GM18502 (cell line): Measurements from ENCODE around the gene GPR180.
"Not testable (repeated sequence)": the region's sequence is repeated elsewhere in the genome, so short reads cannot be mapped to it uniquely, and the experiment has no call there.

Experiments
- ATAC-seq: cut with Tn5 transposase; IDR thresholded peaks from one replicate; pipeline ENCODE4 v1.9.1; 2021; ENCODE audit warnings: mild to moderate bottlenecking; ENCODE audit not compliant: unreplicated experiment, poor library complexity

GPR180 gene

DNA sequence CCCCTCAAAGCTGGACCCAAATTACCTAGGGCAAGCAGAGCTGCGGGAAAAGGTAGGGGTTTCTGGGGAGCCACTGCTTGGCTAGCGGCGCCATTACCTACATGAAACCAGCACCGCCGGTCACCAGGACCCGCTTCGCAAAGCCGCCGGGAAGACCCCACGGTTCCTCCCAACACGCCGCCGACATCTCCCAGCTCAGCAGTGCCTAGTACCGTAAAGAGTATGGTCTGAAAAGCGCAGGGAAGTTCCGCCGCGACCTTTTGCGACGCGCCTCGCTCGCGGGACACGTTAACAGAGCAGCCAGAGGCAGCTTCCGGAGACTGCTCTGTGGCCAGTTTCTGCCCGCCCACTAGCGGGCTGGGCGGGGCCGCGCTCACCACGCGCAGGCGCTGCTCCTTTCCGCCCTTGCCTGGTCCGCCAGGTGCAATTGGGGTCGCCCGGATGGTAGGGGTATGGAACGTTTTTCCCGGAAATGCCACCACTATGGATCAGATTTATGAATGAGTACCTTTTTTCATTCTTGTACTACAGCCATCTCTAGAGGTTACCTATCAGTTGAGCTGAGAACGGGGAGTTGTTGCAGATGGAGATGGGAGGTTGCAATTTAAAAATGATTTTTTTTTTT, 5.6 kb upstream of the GPR180 start, which contains the start of gene TGDS:
Gene TGDS, minus strand, starts transcription at position 203 of the 625 bp plus-strand sequence. Its CDS starts 16 bp downstream, at position 187.
- ATAC-seq, result peak; percentile 97

DNA sequence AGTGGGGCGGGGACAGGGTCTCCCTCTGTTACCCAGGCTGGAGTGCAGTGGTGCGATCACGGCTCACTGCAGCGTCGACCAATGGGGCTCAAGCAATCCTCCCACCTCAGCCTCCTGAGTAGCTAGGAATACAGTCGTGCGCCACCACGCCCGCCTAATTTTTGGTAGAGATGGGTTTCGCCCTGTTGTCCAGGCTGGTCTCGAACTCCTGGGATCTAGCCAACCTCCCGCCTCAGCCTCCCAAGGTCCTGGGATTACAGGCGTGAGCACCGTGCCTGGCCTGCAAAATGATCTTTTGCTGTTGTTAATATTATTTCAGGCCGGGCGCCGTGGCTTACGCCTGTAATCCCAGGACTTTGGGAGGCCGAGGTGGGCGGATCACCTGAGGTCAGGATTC, 5.1 kb upstream of the GPR180 start:
- ATAC-seq, result no peak

DNA sequence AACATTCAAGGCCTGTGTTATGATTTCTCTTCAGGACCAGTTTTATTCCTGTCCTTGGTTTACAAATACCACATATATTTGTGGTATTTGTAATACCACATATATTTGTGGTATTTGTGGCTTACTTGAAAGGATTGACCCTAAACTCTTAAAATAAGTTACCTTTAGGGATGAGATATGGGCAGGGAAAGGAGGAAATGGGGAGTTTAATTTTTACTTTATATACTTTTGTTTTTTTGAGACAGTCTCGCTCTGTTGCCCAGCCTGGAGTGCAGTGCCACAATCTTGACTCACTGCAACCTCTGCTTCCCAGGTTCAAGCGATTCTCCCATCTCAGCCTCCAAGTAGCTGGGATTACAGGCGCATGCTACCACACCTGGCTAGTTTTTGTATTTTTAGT, 3.4 kb upstream of the GPR180 start:
- ATAC-seq, result no peak

DNA sequence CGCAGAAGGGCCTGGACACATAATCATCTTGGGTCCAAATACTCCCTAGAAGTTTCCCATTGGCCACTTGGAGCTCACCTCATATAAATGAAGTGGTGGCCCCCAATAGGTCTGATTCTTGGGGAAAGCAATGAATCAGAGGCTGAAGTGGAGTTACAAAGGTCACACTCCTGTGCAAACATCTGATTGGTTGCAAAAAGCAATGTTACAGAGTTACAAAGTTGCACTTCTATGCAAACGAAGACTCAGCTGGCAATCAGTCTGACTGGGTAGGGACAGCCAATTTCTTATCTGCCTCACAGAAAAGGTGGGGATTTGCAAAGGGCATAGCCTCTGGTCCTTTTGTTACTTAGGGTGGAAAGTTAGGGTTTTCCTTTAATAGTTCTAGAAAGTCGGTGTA, 1.8 kb upstream of the GPR180 start:
- no peak for ATAC-seq

DNA sequence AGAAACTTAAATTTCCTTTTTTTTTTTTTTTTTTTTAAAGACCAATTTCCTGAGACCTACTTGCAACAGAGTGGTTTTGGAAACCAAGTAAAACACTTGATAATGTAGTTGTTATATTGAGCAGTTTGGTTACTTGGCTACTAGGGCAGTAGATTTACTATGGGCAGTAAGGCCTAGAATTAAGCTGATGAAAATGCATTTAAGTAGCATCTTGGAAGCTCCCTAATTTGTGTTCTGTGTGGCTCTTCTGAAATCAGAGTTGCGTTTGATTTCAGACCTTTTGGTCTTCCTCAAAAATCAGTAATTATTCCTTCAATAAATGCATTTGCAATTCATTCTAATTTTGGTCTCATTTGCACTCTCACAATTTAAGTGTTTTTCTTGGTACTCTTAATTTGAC, 810 bp downstream of the GPR180 start:
- ATAC-seq, result no peak

DNA sequence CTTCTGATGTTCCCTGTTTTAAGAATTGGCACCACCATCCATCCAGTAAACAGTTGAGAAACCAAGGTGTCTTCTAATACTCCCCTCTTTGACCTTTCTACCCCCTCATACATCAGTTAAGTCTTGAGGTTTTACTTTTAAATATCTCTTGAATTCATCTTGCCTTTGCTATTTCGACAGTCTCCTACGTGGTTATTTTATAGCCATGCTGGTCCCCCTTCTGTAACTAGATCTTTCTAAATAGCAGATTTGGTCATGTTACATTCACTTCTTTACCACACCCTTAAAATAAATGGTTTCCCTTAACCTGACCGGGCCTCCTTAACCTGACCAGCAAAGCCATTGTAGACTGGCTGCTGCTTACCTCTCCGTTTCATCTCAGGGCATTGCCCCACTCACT, 5.4 kb downstream of the GPR180 start:
- no peak for ATAC-seq

DNA sequence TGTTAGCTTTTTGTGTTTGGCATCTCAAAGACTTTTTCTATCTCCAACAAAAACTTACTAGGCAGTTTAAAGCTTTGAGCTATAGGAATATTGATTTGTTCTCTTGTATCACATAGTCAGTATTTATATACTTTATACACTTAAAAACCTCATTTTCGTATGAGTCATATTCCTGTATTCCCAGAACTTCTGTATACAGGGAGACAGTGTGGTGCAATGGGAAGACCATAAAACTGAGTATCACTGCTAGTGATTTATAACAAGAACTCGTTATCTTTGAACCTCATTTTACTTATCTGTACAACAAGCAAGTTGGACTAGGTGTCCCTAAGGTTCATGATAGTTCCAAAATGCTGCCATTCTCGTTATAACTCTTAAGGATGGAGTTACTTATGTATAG, 6.3 kb downstream of the GPR180 start:
- no peak for ATAC-seq

DNA sequence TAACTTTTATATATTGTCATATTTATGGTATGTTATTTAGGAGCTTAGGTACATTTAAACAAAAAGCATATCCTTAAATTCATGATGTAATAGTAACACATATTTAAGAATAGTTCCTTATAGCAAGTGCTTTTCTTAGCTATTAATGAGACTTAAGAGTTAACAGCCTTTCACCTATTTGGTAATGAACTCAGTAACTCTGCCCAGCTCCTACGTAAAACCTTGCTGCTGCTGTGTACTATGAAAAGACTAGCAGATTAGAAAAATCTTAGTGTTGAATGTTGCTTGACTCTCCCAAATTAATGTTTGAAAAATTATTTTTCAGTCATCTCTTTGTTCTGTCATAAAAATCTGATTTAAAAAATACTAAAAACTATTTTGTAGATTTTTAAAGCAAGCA, 6.9 kb downstream of the GPR180 start:
- ATAC-seq, result no peak

DNA sequence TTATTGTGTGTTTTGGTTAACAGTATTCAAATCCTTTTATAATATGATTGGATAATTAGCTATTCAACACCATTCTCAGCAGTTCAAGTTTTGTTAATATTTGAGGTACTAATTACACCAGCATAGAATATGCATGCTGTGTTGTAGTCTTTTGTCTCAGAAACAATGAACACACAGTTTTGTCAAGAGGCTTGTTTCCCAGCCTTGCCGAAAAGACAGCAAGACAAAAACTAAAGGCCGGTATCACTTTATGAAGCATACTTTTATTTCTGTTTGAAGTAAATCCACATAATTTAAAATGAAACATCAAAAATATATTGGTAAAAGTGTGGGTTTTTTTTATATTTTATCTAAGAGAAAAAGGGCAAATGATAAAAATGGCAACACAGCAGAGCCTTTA, 7.5 kb downstream of the GPR180 start:
- ATAC-seq, result no peak

DNA sequence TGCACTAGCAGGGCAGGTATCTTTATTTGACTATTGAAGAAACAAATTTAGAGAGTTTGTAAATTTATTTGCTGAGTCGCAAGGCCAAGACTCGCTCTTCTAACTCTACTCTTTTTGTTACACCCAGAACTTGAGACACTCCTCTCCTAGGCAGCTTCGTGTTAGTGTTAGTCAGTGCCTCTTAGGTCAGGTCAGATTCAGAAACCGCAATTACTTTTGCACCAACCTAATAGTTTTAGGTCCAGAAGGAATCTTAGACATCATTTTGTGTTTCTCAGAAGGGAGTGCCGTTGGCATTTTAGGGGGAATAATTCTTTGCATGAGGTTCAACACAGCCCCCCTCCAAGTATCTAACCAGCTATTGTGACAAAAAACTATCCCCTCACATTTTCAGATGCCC, 8.8 kb downstream of the GPR180 start:
- no peak for ATAC-seq

DNA sequence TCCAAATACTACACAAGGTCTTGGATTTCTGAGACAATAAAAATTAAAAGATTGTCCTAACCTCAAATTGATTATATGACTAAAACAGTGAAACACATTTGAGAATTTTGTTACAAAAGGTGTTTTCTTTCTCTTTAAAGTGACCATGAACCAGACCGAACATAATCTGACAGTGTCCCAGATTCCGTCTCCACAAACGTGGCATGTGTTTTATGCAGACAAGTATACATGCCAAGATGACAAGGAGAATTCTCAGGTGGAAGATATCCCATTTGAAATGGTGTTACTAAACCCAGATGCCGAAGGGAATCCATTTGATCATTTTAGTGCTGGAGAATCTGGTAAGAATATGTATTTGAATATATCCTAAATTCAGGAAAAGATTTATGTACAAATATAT, 10.4 kb downstream of the GPR180 start:
- no peak for ATAC-seq

DNA sequence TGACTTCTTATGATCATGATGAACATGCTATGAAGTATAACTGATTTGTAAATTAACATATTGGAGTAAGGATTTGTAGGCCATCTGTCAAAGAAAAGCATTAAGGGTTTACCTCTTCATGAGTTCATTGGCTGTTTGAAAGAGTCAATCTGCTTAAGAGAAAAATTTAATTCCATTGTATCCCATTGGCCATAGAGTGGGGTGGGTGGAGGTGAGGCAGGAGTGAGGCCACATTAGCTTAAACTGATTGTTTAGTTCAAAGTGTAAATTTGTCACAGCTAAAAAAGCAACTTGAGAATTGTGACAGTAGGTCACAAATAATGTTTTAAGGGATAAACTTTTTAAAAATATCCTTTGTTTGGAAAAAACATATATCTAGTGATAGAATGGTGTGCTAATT, 11.4 kb downstream of the GPR180 start:
- no peak for ATAC-seq

DNA sequence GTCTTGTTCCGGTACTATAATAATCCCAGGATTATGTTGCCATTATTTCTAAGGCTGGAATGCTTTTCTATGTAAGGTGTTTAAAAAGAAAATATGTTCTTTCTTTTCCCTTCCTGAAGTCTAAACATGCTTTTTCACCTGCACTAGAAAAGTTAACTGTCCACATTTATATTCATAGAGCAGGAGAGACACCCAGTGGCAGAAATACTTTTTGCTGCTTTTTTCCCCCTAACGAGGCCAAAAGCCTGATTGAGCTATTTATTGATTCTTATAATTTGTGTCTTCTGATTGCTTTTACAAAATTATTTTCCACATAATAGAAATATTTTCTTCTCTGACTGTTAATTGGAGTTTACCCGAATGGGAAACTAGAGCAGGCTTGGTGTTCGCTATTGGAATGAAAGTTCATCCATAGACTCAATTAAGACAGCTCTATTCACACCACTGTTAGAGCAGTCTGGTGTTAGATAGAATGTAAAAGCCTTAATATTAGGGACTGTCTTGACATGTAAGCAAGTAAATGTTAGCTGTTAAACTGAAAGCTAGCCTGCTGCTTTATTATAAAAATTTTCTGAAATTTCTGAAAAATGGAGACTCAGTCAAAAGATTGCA, 15.8 kb downstream of the GPR180 start:
- peak; percentile 50 for ATAC-seq

DNA sequence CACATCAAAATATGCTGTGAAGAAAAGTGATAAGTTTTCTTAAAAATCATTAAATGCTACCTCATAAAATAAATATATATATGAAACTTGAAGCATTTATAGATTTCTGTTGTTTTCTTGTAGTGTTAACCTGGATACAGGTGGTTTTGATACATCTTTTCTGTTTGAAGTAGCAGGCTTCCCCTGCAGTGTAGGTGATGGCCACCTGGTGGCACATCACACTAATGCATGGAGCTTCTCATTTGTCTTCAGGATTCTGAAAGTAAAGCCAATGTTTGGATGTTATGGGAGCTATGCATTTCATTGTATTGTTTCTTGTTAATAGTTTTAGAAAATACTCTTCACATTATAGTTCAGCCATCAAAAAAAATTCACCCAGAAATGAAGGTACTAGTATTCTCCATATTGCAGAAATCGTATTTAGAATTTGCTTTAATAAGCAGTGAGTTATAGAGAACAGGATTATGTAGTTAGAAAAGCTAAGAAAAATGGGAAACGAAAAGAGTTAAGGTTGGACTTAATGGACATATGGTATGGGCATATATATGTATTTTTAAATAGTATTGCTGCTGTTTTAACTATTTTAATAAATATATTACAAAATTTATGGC, 18.7 kb downstream of the GPR180 start:
- ATAC-seq, result peak; percentile 89

DNA sequence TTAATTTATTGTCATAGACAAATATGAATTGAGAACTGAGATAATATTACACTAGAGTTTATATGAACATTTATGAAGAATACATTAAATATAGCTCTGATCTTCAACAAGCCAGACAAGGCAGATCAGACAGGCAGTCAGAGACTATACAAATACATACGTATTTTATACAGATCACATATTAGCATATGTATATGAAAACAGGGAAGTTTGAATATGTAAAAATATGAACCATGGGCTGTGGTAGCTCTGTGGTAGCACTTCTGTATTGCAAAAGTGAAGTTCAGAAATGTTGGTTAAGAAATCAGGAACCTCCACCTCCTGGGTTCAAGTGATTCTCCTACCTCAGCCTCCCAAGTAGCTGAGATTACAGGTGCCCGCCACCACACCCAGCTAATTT, 20.7 kb downstream of the GPR180 start:
- no peak for ATAC-seq

DNA sequence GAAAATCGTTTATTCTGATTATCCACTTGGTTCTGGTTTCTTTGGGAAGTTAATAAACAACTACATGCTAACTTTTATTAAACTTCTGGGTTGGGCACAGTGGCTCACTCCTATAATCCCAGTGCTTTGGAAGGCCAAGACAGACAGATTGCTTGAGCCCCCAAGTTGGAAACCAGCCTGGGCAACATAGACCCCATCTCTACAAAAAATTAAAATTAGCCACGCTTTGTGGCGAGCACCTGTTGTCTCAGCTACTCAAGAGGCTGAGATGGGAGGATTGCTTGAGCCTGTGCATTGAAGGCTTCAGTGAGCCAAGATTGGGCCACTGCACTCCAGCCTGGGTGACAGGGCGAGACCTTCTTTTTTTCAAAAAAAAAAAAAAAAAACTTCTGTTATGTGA, 21.7 kb downstream of the GPR180 start:
- no peak for ATAC-seq

DNA sequence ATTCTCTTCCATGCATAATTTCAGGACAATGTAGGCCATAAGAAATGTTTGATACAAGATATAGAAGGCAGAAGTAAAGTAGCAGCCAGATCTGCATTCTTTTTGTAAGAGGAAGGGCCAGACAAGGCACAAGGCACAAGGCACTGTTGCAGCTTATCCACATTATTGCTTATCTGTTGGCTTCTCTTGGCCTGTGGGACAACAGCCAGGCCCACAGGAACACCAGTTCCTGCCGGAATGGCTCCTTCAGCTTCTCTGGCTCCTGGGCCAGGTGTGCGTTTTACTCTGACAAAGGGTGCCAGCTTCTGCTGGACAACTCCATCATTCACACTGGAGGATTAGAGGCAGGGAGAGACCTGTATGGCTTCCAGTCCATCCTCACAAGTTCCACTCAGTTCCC, 29.2 kb downstream of the GPR180 start:
- no peak for ATAC-seq

DNA sequence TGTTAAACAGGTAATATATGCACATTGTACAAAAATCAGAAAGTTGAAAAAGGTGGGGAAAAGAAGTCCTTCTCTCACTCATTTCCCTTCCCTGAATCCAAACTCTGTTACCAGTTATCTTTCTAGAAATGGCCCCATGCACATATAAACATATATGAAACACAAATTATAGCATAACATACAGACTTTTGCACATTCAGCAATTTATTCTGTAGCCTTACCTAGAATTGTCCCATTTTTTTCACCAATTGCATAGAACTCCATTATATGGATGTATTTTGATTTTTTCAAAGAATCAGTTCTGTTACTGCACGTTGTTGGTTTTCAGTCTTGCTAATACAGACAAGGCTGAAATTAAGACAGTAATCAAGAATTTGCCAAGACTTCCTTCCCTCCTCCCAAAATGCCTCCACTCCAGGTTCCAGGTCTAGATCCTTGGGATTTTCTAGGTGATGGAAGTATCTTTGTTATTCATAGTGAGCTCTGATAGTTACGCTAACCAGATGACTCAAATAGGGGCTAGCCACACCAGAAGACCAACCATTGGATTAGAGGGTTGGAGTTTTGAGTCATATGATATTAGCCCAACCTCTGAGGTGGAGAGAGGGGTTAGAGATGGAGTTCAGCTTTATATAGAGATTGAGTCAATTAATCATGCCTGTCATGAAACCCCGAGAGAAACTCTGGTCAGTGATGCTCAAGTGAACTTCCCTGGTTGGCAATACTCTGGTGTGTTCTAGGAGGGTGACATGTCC, 30.7 kb downstream of the GPR180 start:
- no peak for ATAC-seq

DNA sequence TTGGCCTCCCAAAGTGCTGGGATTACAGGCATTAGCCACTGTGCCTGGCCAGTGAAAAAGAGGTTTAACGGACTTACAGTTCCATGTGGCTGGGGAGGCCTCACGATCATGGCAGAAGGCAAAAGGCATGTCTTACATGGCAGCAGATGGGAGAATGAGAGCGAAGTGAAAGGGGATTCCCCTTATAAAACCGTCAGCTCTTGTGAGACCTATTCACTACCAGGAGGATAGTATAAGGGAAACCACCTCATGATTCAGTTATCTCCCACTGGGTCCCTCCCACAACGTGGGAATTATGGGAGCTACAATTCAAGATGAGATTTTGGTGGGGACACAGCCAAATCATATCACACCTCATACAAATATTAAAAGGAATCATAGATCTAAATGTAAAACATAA, 34.4 kb downstream of the GPR180 start:
- not testable (repeated sequence) for ATAC-seq

DNA sequence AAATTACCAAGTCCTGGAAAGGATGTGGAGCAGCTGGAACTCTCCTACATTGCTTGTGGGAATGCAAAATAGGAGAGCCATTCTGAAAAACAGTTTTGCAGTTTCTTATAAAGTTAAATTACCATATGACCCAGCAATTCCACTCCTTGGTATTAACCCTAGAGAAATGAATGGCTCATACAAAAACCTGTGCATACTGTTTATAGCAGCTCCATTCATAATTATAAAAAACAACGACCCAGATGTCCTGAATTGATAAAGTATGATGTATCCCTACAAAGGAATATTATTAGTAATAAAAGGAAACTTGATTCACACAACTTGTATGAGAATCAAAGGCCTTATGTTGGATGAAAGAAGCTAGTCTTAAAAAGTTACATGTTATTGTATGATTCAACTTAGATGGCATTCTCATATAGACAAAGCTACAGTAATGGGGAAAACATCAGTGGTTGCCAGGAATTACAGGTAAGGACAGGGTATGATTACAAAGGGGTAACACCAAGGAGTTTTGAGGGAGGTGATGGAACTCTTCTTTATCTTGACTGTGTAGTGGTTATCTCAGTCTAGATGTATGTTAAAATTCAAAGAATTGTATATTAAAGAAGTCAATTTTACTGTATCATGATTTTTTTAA, 35.4 kb downstream of the GPR180 start:
- ATAC-seq, result no peak

DNA sequence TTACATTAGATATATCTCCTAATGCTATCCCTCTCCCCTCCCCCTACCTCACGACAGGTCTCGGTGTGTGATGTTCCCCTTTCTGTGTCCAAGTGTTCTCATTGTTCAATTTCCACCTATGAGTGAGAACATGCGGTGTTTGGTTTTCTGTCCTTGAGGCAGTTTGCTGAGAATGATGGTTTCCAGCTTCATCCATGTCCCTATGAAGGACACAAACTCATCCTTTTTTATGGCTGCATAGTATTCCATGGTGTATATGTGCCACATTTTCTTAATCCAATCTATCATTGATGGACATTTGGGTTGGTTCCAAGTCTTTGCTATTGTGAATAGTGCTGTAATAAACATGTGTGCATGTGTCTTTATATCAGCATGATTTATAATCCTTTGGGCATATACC, 36.0 kb downstream of the GPR180 start:
- not testable (repeated sequence) for ATAC-seq
